Type B pancreatic cell (in vitro differentiated cells): ENCODE measurements around the gene C11orf71. TPM values are rescaled to one million over a fixed set of nuclear protein-coding genes. Genes with fewer than 3 reads are reported as not detected.
A peak's percentile ranks its signal among the peaks of the same experiment; 100 is the strongest.

ENCODE experiments used
- DNase-seq: peaks from one replicate; pipeline ENCODE4 v3.0.0; 2021; ENCODE audit warnings: mixed read lengths; ENCODE audit not compliant: unreplicated experiment; ENCODE audit errors: extremely low spot score
- H3K27ac Mint-ChIP-seq: 2 replicates; pipeline ENCODE4 v1.8.0; 2021; ENCODE audit warnings: mild to moderate bottlenecking, mixed read lengths
- H3K27me3 Mint-ChIP-seq: 2 replicates; pipeline ENCODE4 v1.8.0; 2021; ENCODE audit warnings: mixed read lengths
- H3K36me3 Mint-ChIP-seq: 2 replicates; pipeline ENCODE4 v1.8.0; 2021; ENCODE audit warnings: mixed read lengths
- H3K4me1 Mint-ChIP-seq: one replicate; pipeline ENCODE4 v1.8.0; 2021; ENCODE audit warnings: mixed read lengths; ENCODE audit not compliant: unreplicated experiment
- H3K4me3 Mint-ChIP-seq: 2 replicates; pipeline ENCODE4 v1.8.0; 2021; ENCODE audit warnings: mild to moderate bottlenecking, mixed read lengths
- H3K9me3 Mint-ChIP-seq: 2 replicates; pipeline ENCODE4 v1.8.0; 2021; ENCODE audit warnings: mixed read lengths
- CTCF ChIP-seq: fragments of 200-600 bp; sonication (generic); conservative IDR thresholded peaks from 2 replicates; pipeline ENCODE4 v1.5.0; 2021; ENCODE audit warnings: antibody characterized with exemption, mild to moderate bottlenecking
- total RNA-seq: library from RNA; stranded (reverse); gene quantifications from 2 replicates; pipeline ENCODE4 v1.2.1, GENCODE V29; 2021; ENCODE audit warnings: low replicate concordance

The C11orf71 gene
- total RNA-seq, 1 donor from 2014 or later = 11.8 TPM

- no peak for TF ChIP-seq CTCF
- Mint-ChIP-seq H3K36me3 (peaks cover 8% of the 10 kb centered on the region), H3K4me3 (no peak overlapping the region), H3K27ac (no peak overlapping the region), H3K4me1 (no peaks in the 10 kb centered on the region), H3K9me3 (no peaks in the 10 kb centered on the region), H3K27me3 (no peaks in the 10 kb centered on the region)
- DNase-seq = no peak
Observed at GRCh38 chr11:114413958-114414357, 13.6 kb upstream of the C11orf71 start.

- no peak overlapping the region for H3K27ac Mint-ChIP-seq
- H3K9me3 Mint-ChIP-seq = no peaks in the 10 kb centered on the region
- no peaks in the 10 kb centered on the region for H3K27me3 Mint-ChIP-seq
- H3K4me1 Mint-ChIP-seq = no peaks in the 10 kb centered on the region
- no peak overlapping the region for H3K4me3 Mint-ChIP-seq
- no peak for DNase-seq
- H3K36me3 Mint-ChIP-seq = peaks cover 10% of the 10 kb centered on the region
- no peak for TF ChIP-seq CTCF
Observed at GRCh38 chr11:114412946-114413345, 12.6 kb upstream of the C11orf71 start.

GRCh38 chr11:114401311-114401710, 1.0 kb upstream of the C11orf71 start:
- TF ChIP-seq CTCF = no peak
- H3K9me3 Mint-ChIP-seq = no peaks in the 10 kb centered on the region
- peak overlapping the region; percentile 100 for H3K27ac Mint-ChIP-seq
- peak overlapping the region; percentile 99 for H3K4me3 Mint-ChIP-seq
- peaks cover 22% of the 10 kb centered on the region for H3K4me1 Mint-ChIP-seq
- H3K27me3 Mint-ChIP-seq = no peaks in the 10 kb centered on the region
- DNase-seq = no peak
- H3K36me3 Mint-ChIP-seq = peaks cover 33% of the 10 kb centered on the region

- H3K4me1 Mint-ChIP-seq = peaks cover 22% of the 10 kb centered on the region
- H3K9me3 Mint-ChIP-seq = no peaks in the 10 kb centered on the region
Observed at GRCh38 chr11:114400915-114401223, 558 bp upstream of the C11orf71 start.

GRCh38 chr11:114399490-114400215, 658 bp downstream of the C11orf71 start:
- DNase-seq = no peak

More at GRCh38 chr11:114400915-114401223, 558 bp upstream of the C11orf71 start:
- Mint-ChIP-seq H3K36me3 (peaks cover 28% of the 10 kb centered on the region), H3K27me3 (no peaks in the 10 kb centered on the region), H3K27ac (peak overlapping the region; percentile 100), H3K4me3 (peak overlapping the region; percentile 99)
- DNase-seq = no peak
- TF ChIP-seq CTCF = no peak

More at GRCh38 chr11:114399490-114400215, 658 bp downstream of the C11orf71 start:
- Mint-ChIP-seq H3K27ac (peak overlapping the region; percentile 100), H3K9me3 (no peaks in the 10 kb centered on the region), H3K4me1 (peaks cover 22% of the 10 kb centered on the region), H3K36me3 (peaks cover 17% of the 10 kb centered on the region), H3K27me3 (no peaks in the 10 kb centered on the region), H3K4me3 (peak overlapping the region; percentile 99)
- TF ChIP-seq CTCF = no peak
